GM19043 (cell line): ENCODE measurements around the gene CD3G.
"Not testable (repeated sequence)": the region's sequence is repeated elsewhere in the genome, so short reads cannot be mapped to it uniquely, and the experiment has no call there.

Source experiments
- ATAC-seq: cut with Tn5 transposase; IDR thresholded peaks from one replicate; pipeline ENCODE4 v1.9.1; 2021; ENCODE audit warnings: low read depth; ENCODE audit not compliant: unreplicated experiment

CD3G gene

DNA sequence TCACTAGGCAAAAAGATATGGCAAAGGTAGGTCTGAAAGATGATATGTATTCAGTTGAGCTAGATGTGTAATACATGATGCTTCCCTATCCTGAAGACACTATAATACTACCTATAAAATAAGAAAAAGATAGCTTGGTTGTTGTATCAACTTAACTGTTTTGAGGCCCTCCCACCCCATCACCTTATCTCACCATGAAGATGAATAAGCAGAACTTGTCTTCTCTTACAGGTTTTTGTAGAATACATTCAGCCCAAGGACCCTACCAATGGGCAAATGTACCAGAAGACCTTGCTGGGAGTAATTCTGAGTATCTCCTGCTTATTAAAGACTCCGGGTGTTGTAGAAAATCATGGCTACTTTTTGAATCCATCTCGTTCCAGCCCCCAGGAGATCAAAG is 29.1 kb downstream of the CD3G start:
- no peak for ATAC-seq

DNA sequence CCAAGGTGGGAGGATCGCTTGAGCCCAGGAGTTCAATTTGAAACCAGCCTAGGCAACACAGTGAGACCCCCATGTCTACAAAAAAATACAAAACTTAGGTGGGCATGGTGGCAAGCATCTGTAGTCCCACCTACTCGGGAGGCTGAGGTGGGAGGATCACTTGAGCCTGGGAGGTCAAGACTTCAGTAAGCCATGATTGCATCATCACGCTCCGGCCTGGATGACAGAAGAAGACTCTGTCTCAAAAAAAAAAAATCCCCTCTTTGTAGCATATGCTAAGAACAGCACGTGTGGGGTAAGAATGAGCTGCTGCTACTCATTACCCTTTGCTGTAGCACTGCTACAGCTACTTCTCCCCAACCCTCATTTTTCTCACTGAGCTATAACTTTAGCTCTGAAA is 29.7 kb downstream of the CD3G start:
- ATAC-seq, result no peak

DNA sequence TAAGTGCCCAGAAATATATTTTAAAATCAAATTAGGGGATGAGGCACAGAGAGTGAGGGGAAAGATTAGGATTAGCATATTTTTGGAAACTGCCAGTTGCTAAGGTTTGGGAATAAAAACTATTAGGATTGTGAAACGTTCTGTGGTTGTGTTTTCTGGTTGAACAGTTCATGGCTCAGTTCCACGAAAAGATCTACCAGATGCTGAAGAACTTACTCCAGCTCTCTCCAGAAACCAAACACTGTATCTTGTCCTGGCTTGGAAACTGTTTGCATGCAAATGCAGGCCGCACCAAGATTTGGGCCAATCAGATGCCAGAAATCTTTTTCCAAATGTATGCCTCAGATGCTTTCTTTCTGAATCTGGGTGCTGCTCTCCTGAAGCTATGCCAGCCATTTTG is 30.6 kb downstream of the CD3G start:
- ATAC-seq, result no peak

- no peak for ATAC-seq
These were observed 31.8 kb downstream of the CD3G start for GRCh38 chr11:118375978-118376377.

GRCh38 chr11:118379497-118379896 is 35.4 kb downstream of the CD3G start:
- ATAC-seq, result no peak

GRCh38 chr11:118380571-118380970 is 36.4 kb downstream of the CD3G start:
- no peak for ATAC-seq

GRCh38 chr11:118382954-118383353 is 38.8 kb downstream of the CD3G start:
- ATAC-seq, result no peak

DNA sequence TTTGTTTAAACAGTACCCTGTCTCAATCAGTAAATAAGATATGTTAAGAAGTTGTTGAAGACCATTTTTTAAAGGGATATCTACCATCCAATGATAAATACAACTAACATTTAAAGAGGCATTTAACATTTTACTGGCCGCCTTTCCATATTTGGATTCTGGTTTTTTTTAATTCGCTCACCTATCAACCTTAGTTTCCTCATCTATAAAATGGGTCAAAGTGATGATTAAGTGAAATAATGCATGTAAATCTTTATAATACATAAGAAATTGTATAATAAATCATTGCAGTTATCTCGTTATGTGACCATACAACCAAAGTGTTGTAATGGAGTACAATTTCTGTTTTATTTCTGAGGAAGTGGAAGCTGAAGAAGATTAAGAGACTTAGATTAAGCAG is 39.5 kb downstream of the CD3G start:
- ATAC-seq, result no peak

GRCh38 chr11:118396097-118396501 is 52.0 kb downstream of the CD3G start:
- no peak for ATAC-seq

GRCh38 chr11:118397448-118397847 is 53.3 kb downstream of the CD3G start:
- ATAC-seq, result no peak

- ATAC-seq, result no peak
These were observed 54.8 kb downstream of the CD3G start for GRCh38 chr11:118398791-118399559.

- no peak for ATAC-seq
These were observed 57.2 kb downstream of the CD3G start, which contains the start of gene ATP5MG for GRCh38 chr11:118401151-118401879. Gene ATP5MG, plus strand, starts transcription at chr11:118401606. Its CDS starts 60 bp downstream, at chr11:118401666.

GRCh38 chr11:118401880-118402590 is 57.9 kb downstream of the CD3G start:
- ATAC-seq, result no peak

- ATAC-seq, result not testable (repeated sequence)
These were observed 58.5 kb downstream of the CD3G start for GRCh38 chr11:118402594-118402993.
